Activated CD4-positive, alpha-beta T cell treated with anti-CD3 and anti-CD28 coated beads for 36 hours (primary cell): ENCODE results near the gene CD248. TPM values are rescaled to one million over a fixed set of nuclear protein-coding genes. Genes with fewer than 3 reads are reported as not detected.
"Not testable (repeated sequence)": the region's sequence is repeated elsewhere in the genome, so short reads cannot be mapped to it uniquely, and the experiment has no call there.

Source experiments
- ATAC-seq: fragments of 200-7000 bp; cut with Tn5 transposase; one replicate; pipeline ENCODE4 v1.10.0; 2021; ENCODE audit warnings: mild to moderate bottlenecking, moderate library complexity
- CTCF ChIA-PET: fragments of 350-600 bp; sonication (Branson Sonifier 250); formaldehyde crosslinking; loops from one replicate; lab custom pipeline; 2021; ENCODE audit warnings: antibody characterized with exemption; lab: Charles Lee
- POLR2A ChIA-PET: fragments of 350-600 bp; sonication (Branson Sonifier 250); formaldehyde crosslinking; loops from one replicate; lab custom pipeline; 2021; ENCODE audit warnings: antibody characterized with exemption, inconsistent platforms; lab: Charles Lee
- DNase-seq: peaks from one replicate; pipeline ENCODE4 v3.0.0-alpha.2; 2020
- H3K27ac Mint-ChIP-seq: one replicate; pipeline ENCODE4 v1.8.0; 2021; ENCODE audit warnings: mixed read lengths
- H3K27me3 Mint-ChIP-seq: one replicate; pipeline ENCODE4 v1.8.0; 2021; ENCODE audit warnings: mixed read lengths
- H3K36me3 Mint-ChIP-seq: one replicate; pipeline ENCODE4 v1.8.0; 2021; ENCODE audit warnings: low read depth, mixed read lengths
- H3K4me1 Mint-ChIP-seq: one replicate; pipeline ENCODE4 v1.8.0; 2021; ENCODE audit warnings: mixed read lengths
- H3K4me3 Mint-ChIP-seq: one replicate; pipeline ENCODE4 v1.8.0; 2021; ENCODE audit warnings: mild to moderate bottlenecking, moderate library complexity, mixed read lengths
- H3K9me3 Mint-ChIP-seq: one replicate; pipeline ENCODE4 v1.8.0; 2021; ENCODE audit warnings: low read depth, mixed read lengths
- intact Hi-C, 2 experiments: fragments of 100-400 bp; cut with DNase I in 1 of 2; cut with micrococcal nuclease in 1 of 2; formaldehyde crosslinking; loops; one replicate each; pipeline versions ENCODE4 v1.14.2 to v1.15.1; 2022 to 2024; cut with DNase I, micrococcal nuclease
- total RNA-seq, 2 experiments: library from RNA; stranded (reverse); gene quantifications; one replicate each; pipeline ENCODE4 v1.2.3, GENCODE V29; 2021

The CD248 gene
- total RNA-seq, 2 experiments from 2014 or later = 0.23 to 0.26 TPM

- Mint-ChIP-seq H3K9me3 (no peaks in the 10 kb centered on the region), H3K36me3 (no peaks in the 10 kb centered on the region), H3K4me3 (no peak overlapping the region), H3K4me1 (peaks cover 31% of the 10 kb centered on the region), H3K27me3 (no peaks in the 10 kb centered on the region), H3K27ac (peak overlapping the region; percentile 52)
- POLR2A ChIA-PET = no interaction called here
- intact Hi-C loops = loop anchor here in 1 of 2 experiments (5.0 kb wide), 1 partner anchor 104 kb away; no protein-coding TSS in a partner anchor
- DNase-seq (peak; percentile 58), ATAC-seq (peak; percentile 19)
- CTCF ChIA-PET = interaction anchor here (1.6 kb wide), 1 partner anchor 14 kb away, joined by 13 read pairs; no protein-coding TSS in a partner anchor
These were observed 9.6 kb upstream of the CD248 start for GRCh38 chr11:66326261-66327111.

DNA sequence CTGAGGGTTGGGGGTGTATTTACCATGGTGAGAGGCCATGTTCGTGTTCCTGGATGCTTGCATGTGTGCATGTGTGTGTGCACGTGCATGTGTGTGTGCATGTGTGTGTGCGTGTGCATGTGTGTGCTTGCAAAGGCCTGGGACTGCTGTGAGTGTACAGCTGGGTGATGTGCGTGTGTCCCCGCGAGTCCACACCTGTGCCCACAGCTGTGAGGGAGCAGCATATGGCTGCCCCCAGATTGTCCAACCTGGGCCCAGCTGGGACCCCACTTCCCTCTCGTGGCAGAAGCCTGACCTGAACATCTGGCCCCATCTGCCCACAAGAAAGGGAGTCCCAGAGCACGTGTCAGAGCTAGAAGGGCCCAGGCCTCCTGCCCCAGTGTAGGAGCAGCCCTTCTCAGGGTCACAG lies 8.4 kb upstream of the CD248 start:
- Mint-ChIP-seq H3K27me3 (no peaks in the 10 kb centered on the region), H3K36me3 (no peaks in the 10 kb centered on the region), H3K9me3 (no peaks in the 10 kb centered on the region), H3K4me3 (no peak overlapping the region), H3K4me1 (peaks cover 31% of the 10 kb centered on the region), H3K27ac (peak overlapping the region; percentile 52)
- ATAC-seq = no peak
- POLR2A ChIA-PET = interaction anchor here (0.6 kb wide), 1 partner anchor 161 kb away, joined by 5 read pairs; no protein-coding TSS in a partner anchor
- intact Hi-C loops = loop anchor here in 1 of 2 experiments (5.0 kb wide), 1 partner anchor 103 kb away; no protein-coding TSS in a partner anchor
- no peak for DNase-seq
- CTCF ChIA-PET = interaction anchor here (0.5 to 1.5 kb wide), 2 partner anchors 14 to 103 kb away, joined by 3 to 6 read pairs; no protein-coding TSS in a partner anchor

- CTCF ChIA-PET = interaction anchor here (0.5 to 1.5 kb wide), 3 partner anchors 13 to 130 kb away, joined by 3 to 6 read pairs (median 4); no protein-coding TSS in a partner anchor
- ATAC-seq (no peak), DNase-seq (no peak)
- Mint-ChIP-seq H3K4me3 (no peak overlapping the region), H3K27ac (no peak overlapping the region), H3K4me1 (peaks cover 34% of the 10 kb centered on the region), H3K27me3 (no peaks in the 10 kb centered on the region), H3K9me3 (peaks cover 2% of the 10 kb centered on the region), H3K36me3 (no peaks in the 10 kb centered on the region)
- intact Hi-C loops = loop anchor here in 1 of 2 experiments (5.0 kb wide), 1 partner anchor 102 kb away; no protein-coding TSS in a partner anchor
- POLR2A ChIA-PET = no interaction called here
These were observed 7.8 kb upstream of the CD248 start for GRCh38 chr11:66324664-66325063.

GRCh38 chr11:66323684-66324083 lies 6.8 kb upstream of the CD248 start:
- POLR2A ChIA-PET = no interaction called here
- H3K27ac Mint-ChIP-seq = no peak overlapping the region
- no peaks in the 10 kb centered on the region for H3K27me3 Mint-ChIP-seq
- ATAC-seq (no peak), DNase-seq (no peak)
- CTCF ChIA-PET = interaction anchor here (0.6 to 1.5 kb wide), 2 partner anchors 12 to 131 kb away, joined by 4 to 6 read pairs; no protein-coding TSS in a partner anchor
- H3K4me3 Mint-ChIP-seq = no peak overlapping the region
- H3K4me1 Mint-ChIP-seq = peaks cover 43% of the 10 kb centered on the region
- intact Hi-C loops = no loop called here
- H3K9me3 Mint-ChIP-seq = peaks cover 2% of the 10 kb centered on the region
- H3K36me3 Mint-ChIP-seq = no peaks in the 10 kb centered on the region

DNA sequence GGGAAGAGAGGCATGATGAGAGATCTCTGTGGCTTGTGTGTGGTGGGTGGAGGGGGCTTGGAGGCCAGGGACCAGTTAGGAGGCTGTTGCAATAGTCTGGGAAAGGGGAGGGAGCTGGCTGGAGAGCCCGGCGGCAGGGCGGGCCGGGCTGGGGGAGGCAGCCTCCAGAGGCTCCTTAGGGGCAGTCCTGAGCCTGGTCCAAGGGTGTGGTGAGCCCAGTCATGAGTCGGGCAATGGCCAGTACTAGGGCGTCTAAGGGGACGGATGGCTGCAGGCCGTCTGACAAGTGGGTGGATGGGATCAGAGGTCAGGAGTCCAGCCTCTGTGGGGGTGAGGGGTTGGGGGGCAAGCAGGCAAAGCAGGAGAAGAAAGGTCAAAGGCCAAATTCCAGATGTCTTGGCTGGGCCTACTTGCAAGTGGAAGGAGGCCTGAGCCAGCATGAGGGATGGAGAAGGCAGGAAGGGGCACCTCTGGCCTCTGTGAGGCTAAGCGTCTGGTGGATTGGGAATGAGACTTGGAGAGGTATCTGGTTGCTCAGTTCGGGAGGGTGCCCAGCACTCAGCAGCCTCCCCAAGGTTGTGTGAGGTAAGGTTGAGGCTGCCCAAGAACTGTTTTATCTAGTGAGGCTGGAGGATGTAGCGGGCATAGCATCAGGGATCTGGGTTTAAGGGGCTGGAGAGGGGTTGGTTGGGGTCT lies 6.0 kb upstream of the CD248 start:
- peaks cover 43% of the 10 kb centered on the region for H3K4me1 Mint-ChIP-seq
- H3K4me3 Mint-ChIP-seq = no peak overlapping the region
- no peaks in the 10 kb centered on the region for H3K36me3 Mint-ChIP-seq
- ATAC-seq (no peak), DNase-seq (no peak)
- no peak overlapping the region for H3K27ac Mint-ChIP-seq
- no peaks in the 10 kb centered on the region for H3K27me3 Mint-ChIP-seq
- POLR2A ChIA-PET = no interaction called here
- intact Hi-C loops = no loop called here
- H3K9me3 Mint-ChIP-seq = peaks cover 2% of the 10 kb centered on the region
- CTCF ChIA-PET = interaction anchor here (1.7 kb wide), 1 partner anchor 11 kb away, joined by 9 read pairs; no protein-coding TSS in a partner anchor

DNA sequence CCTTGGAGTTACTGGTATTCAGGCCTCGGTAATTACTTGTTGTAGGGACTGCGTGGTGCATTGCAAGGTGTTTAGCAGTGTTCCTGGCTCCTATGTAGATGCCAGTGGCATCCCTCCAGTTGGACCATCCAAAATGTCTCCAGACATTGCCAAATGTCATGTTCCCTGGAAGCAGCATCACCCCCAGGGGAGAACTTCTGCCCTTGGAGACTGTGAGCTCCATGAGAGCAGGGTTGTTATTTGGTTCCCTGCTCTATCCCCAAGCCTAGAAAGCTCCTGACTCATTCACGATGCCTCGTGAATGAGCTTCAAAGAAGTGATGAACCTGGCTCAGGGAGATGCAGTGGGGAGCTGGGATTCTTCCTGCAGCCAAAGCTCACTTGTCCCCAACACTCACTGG lies 4.8 kb upstream of the CD248 start:
- H3K36me3 Mint-ChIP-seq = no peaks in the 10 kb centered on the region
- intact Hi-C loops = no loop called here
- DNase-seq (no peak), ATAC-seq (no peak)
- no peak overlapping the region for H3K4me3 Mint-ChIP-seq
- no peaks in the 10 kb centered on the region for H3K27me3 Mint-ChIP-seq
- peaks cover 2% of the 10 kb centered on the region for H3K9me3 Mint-ChIP-seq
- peaks cover 42% of the 10 kb centered on the region for H3K4me1 Mint-ChIP-seq
- ChIA-PET POLR2A (interaction anchor here (0.6 kb wide), 1 partner anchor 32 kb away, joined by 3 read pairs; the partner anchor contains the start of gene YIF1A), CTCF (interaction anchor here (0.5 to 1.7 kb wide), 2 partner anchors 9 to 65 kb away, joined by 3 to 9 read pairs; no protein-coding TSS in a partner anchor)
- H3K27ac Mint-ChIP-seq = no peak overlapping the region

- POLR2A ChIA-PET, intact Hi-C loops, H3K27me3 Mint-ChIP-seq, ATAC-seq, H3K27ac Mint-ChIP-seq, H3K9me3 Mint-ChIP-seq, H3K36me3 Mint-ChIP-seq, DNase-seq, CTCF ChIA-PET, H3K4me3 Mint-ChIP-seq: not testable (repeated sequence)
- H3K4me1 Mint-ChIP-seq = peaks cover 39% of the 10 kb centered on the region
These were observed 3.9 kb upstream of the CD248 start for GRCh38 chr11:66320748-66321147.

DNA sequence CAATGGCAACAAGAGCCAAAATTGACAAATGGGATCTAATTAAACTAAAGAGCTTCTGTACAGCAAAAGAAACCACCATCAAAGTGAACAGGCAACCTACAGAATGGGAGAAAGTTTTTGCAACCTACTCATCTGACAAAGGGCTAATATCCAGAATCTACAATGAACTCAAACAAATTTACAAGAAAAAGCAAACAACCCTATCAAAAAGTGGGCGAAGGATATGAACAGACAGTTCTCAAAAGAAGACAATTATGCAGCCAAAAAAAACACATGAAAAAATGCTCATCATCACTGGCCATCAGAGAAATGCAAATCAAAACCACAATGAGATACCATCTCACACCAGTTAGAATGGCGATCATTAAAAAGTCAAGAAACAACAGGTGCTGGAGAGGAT lies 3.4 kb upstream of the CD248 start:
- H3K27ac Mint-ChIP-seq, ATAC-seq, intact Hi-C loops, H3K36me3 Mint-ChIP-seq, POLR2A ChIA-PET, H3K27me3 Mint-ChIP-seq, CTCF ChIA-PET, H3K4me3 Mint-ChIP-seq, DNase-seq, H3K9me3 Mint-ChIP-seq: not testable (repeated sequence)
- peaks cover 41% of the 10 kb centered on the region for H3K4me1 Mint-ChIP-seq

DNA sequence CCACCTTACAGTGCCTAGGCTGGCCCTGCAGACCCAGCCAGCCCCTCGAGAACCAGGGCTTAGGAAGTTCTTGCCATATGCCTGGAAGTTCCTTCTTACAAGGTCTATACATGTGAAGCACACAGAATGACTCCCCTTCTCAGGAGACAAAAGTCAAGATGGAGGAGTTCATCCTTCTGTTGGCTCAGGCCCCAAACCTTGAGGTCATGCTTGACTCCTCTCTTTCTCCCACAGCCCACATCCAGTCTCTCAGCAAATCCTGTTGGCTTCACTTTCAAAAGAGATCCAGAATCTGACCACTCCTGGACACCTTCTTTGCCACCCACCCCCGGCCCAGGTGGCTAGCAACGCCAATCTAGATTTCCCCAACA lies 1.7 kb upstream of the CD248 start:
- Mint-ChIP-seq H3K27ac (peak overlapping the region; percentile 92), H3K9me3 (peaks cover 2% of the 10 kb centered on the region), H3K36me3 (no peaks in the 10 kb centered on the region), H3K27me3 (no peaks in the 10 kb centered on the region), H3K4me3 (no peak overlapping the region), H3K4me1 (peaks cover 50% of the 10 kb centered on the region)
- DNase-seq = no peak
- ATAC-seq = no peak
- ChIA-PET POLR2A (no interaction called here), CTCF (interaction anchor here (0.7 to 1.1 kb wide), 3 partner anchors 15 to 51 kb away, joined by 3 to 5 read pairs (median 4); partner anchors contain the start of gene YIF1A)
- intact Hi-C loops = no loop called here

- Mint-ChIP-seq H3K27me3 (no peaks in the 10 kb centered on the region), H3K36me3 (no peaks in the 10 kb centered on the region), H3K4me3 (peak overlapping the region; percentile 47), H3K9me3 (peaks cover 2% of the 10 kb centered on the region), H3K4me1 (peaks cover 54% of the 10 kb centered on the region), H3K27ac (peak overlapping the region; percentile 92)
- intact Hi-C loops = no loop called here
- ChIA-PET POLR2A (no interaction called here), CTCF (interaction anchor here (0.7 to 1.6 kb wide), 4 partner anchors 11 to 184 kb away, joined by 3 to 6 read pairs (median 4); no protein-coding TSS in a partner anchor)
- ATAC-seq = peak; percentile 77
- peak; percentile 70 for DNase-seq
These were observed 1.1 kb upstream of the CD248 start for GRCh38 chr11:66317723-66318599.
